Neural progenitor cell (in vitro differentiated cells): Measurements from ENCODE around the gene PCCA.

Experiments used
- CTCF ChIP-seq: fragments of 200-600 bp; sonication (generic); IDR thresholded peaks from 2 replicates; pipeline ENCODE4 v1.5.1; 2017; ENCODE audit warnings: antibody characterized with exemption, mild to moderate bottlenecking
- EZH2 ChIP-seq: fragments of 200-600 bp; sonication (generic); IDR thresholded peaks from 2 replicates; pipeline ENCODE4 v1.6.1; 2017; ENCODE audit warnings: antibody characterized with exemption, mild to moderate bottlenecking, moderate library complexity

- no peak for TF ChIP-seq CTCF
- no peak for TF ChIP-seq EZH2
These were observed 252.4 kb downstream of the PCCA start for GRCh38 chr13:100341327-100341726.
